Spleen (tissue), 11 donors: Measurements from ENCODE around the gene COQ8A. TPM values are rescaled to one million over a fixed set of nuclear protein-coding genes. Genes with fewer than 3 reads are reported as not detected.

ENCODE experiments used
- DNase-seq: peaks from one replicate; pipeline ENCODE4 v3.0.0-alpha.2; 2020
- H3K27ac ChIP-seq, 8 donors: fragments of 200-600 bp; sonication (generic) in 7 of 8; 1 replicate in 4 of 8; 2 replicates in 4 of 8; pipeline versions ENCODE4 v1.5.0 to v1.8.0; 2016 to 2021; ENCODE audit warnings: inconsistent platforms in 4 of 8, mild to moderate bottlenecking in 4 of 8, moderate library complexity in 1 of 8
- H3K27me3 ChIP-seq, 7 donors: fragments of 200-600 bp; sonication (generic) in 6 of 7; replicated peaks in 1 of 7; 1 replicate in 4 of 7; 2 replicates in 3 of 7; pipeline versions ENCODE4 v1.5.0 to v1.8.0; 2016 to 2021; ENCODE audit warnings: inconsistent platforms in 3 of 7, mild to moderate bottlenecking in 1 of 7
- H3K36me3 ChIP-seq, 6 donors: fragments of 200-600 bp; sonication (generic) in 5 of 6; 1 replicate in 4 of 6; 2 replicates in 2 of 6; pipeline versions ENCODE4 v1.5.0 to v1.8.0; 2016 to 2021; ENCODE audit warnings: inconsistent platforms in 2 of 6
- H3K4me1 ChIP-seq, 6 donors: fragments of 200-600 bp; sonication (generic) in 5 of 6; 1 replicate in 3 of 6; 2 replicates in 3 of 6; pipeline versions ENCODE4 v1.5.0 to v1.8.0; 2016 to 2021; ENCODE audit warnings: inconsistent platforms in 3 of 6
- H3K4me3 ChIP-seq, 8 donors: fragments of 200-600 bp; sonication (generic) in 7 of 8; 1 replicate in 4 of 8; 2 replicates in 4 of 8; pipeline versions ENCODE4 v1.5.0 to v1.8.0; 2016 to 2021; ENCODE audit warnings: inconsistent platforms in 4 of 8, mild to moderate bottlenecking in 4 of 8, moderate library complexity in 2 of 8
- H3K9me3 ChIP-seq, 8 donors: fragments of 200-600 bp; sonication (generic) in 7 of 8; 1 replicate in 4 of 8; 2 replicates in 4 of 8; pipeline versions ENCODE4 v1.5.0 to v1.8.0; 2016 to 2021; ENCODE audit warnings: inconsistent platforms in 4 of 8
- CTCF ChIP-seq, 11 experiments: fragments of 200-600 bp in 7 of 11; fragments of 450-650 bp in 4 of 11; sonication (generic) in 4 of 11; IDR thresholded peaks in 8 of 11; conservative IDR thresholded peaks in 3 of 11; 1 replicate in 7 of 11; 2 replicates in 4 of 11; pipeline versions ENCODE4 v1.4.0 to v1.8.0; 2016 to 2021; ENCODE audit warnings: antibody characterized with exemption in 11 of 11, inconsistent platforms in 4 of 11, mild to moderate bottlenecking in 1 of 11
- POLR2A ChIP-seq, 3 donors: fragments of 450-650 bp; IDR thresholded peaks; one replicate each; pipeline ENCODE4 v1.5.1; 2017; ENCODE audit warnings: antibody characterized with exemption in 3 of 3, mild to moderate bottlenecking in 1 of 3
- POLR2AphosphoS5 ChIP-seq, 3 donors: sonication (generic); formaldehyde crosslinking; IDR thresholded peaks; one replicate each; pipeline ENCODE4 v1.5.1; 2017; ENCODE audit warnings: antibody characterized with exemption in 3 of 3
- WGBS, 5 donors: extraction: QIAGEN DNeasy Blood & Tissue Kit in 3 of 5; methylation state at CpG; one replicate each; pipeline versions ENCODE4 v1.1.5 to v1.1.7; 2013 to 2018; 5-methylcytosine and 5-hydroxymethylcytosine counted together
- intact Hi-C: fragments of 100-400 bp; cut with DNase I; formaldehyde crosslinking; loops from one replicate; pipeline ENCODE4 v1.15.0; 2023; ENCODE audit warnings: low total_unique reads
- polyA plus RNA-seq, 3 donors: library from polyadenylated mRNA; stranded (reverse); fragments of 200-250 nt; gene quantifications; one replicate each; pipeline ENCODE4 v1.2.1, GENCODE V29; 2013
- total RNA-seq, 7 donors: library from RNA; depleted of rRNA in 3 of 7; stranded (reverse); fragments of >200 nt in 3 of 7; fragmentation: NEBNext Ultra II Directional in 4 of 7; extraction: Animal tissue kit (Norgen Biotek cat#: 25700) in 4 of 7; gene quantifications; one replicate each; pipeline versions ENCODE4 v1.1.0 to v1.2.1, GENCODE V29; 2016 to 2021
- donor health status: healthy with polysubstance abuse.
- donor health status: DM: no; HTN: no; CAD: no; lungs with moderate emphysema.
- donor health status: DM: no; HTN: no; CAD: no.
- donor health status: Bipolar disorder and iron deficiency.
- donor health status: healthy.
- donor health status: DM: no; HTN: no; CAD: no.
- donor health status: DM: yes; HTN: yes; CAD: no.

COQ8A gene
- total and polyA plus RNA-seq, 10 donors, result 31.0 to 59.4 (median 41.2) TPM

- H3K4me1 ChIP-seq, result peaks cover 0 to 21% (median 1%) of the 10 kb centered on the region in 6 donors
- H3K27ac ChIP-seq, result no peak overlapping the region
- peak; percentile 71 for DNase-seq
- TF ChIP-seq POLR2AphosphoS5 (IDR thresholded peaks at IDR 0.05), result peak in 2 of 3 donors; percentile 8 to 64
- TF ChIP-seq CTCF (IDR thresholded peaks at IDR 0.05 in 8 of 11, conservative IDR thresholded peaks at IDR 0.05 in 3 of 11), result no peak
- TF ChIP-seq POLR2A (IDR thresholded peaks at IDR 0.05), result no peak
- WGBS, 5 donors, result 84 to 88% (median 85%) methylated on average over 14 to 26 of the region's 26 CpGs
- H3K4me3 ChIP-seq, result no peak overlapping the region
- no peaks in the 10 kb centered on the region for H3K27me3 ChIP-seq
- peaks cover 0 to 95% (median 48%) of the 10 kb centered on the region in 6 donors for H3K36me3 ChIP-seq
- intact Hi-C loops, result no loop called here
- H3K9me3 ChIP-seq, result no peaks in the 10 kb centered on the region
These were observed 40.7 kb downstream of the COQ8A start for GRCh38 chr1:226980565-226981385.

- TF ChIP-seq POLR2A (IDR thresholded peaks at IDR 0.05) (no peak), CTCF (IDR thresholded peaks at IDR 0.05 in 8 of 11, conservative IDR thresholded peaks at IDR 0.05 in 3 of 11) (no peak), POLR2AphosphoS5 (IDR thresholded peaks at IDR 0.05) (no peak)
- Histone ChIP-seq H3K36me3 (peaks cover 0 to 100% (median 55%) of the 10 kb centered on the region in 6 donors), H3K27ac (no peak overlapping the region), H3K27me3 (no peaks in the 10 kb centered on the region), H3K4me1 (peaks cover 0 to 21% (median 1%) of the 10 kb centered on the region in 6 donors), H3K4me3 (no peak overlapping the region), H3K9me3 (no peaks in the 10 kb centered on the region)
- WGBS, 5 donors, result 85 to 95% (median 87%) methylated on average over 7 to 12 of the region's 12 CpGs
- intact Hi-C loops, result no loop called here
- peak; percentile 68 for DNase-seq
These were observed 41.3 kb downstream of the COQ8A start for GRCh38 chr1:226981386-226981817.

GRCh38 chr1:226981838-226982237, 41.7 kb downstream of the COQ8A start:
- intact Hi-C loops, result no loop called here
- DNase-seq, result peak; percentile 66
- Histone ChIP-seq H3K27me3 (no peaks in the 10 kb centered on the region), H3K4me3 (no peak overlapping the region), H3K9me3 (no peaks in the 10 kb centered on the region), H3K36me3 (peaks cover 0 to 100% (median 59%) of the 10 kb centered on the region in 6 donors), H3K27ac (no peak overlapping the region), H3K4me1 (peaks cover 0 to 24% (median 3%) of the 10 kb centered on the region in 6 donors)
- 88 to 95% (median 93%) methylated on average over 6 to 18 of the region's 18 CpGs for WGBS, 5 donors
- TF ChIP-seq POLR2A (IDR thresholded peaks at IDR 0.05) (no peak), CTCF (IDR thresholded peaks at IDR 0.05 in 8 of 11, conservative IDR thresholded peaks at IDR 0.05 in 3 of 11) (no peak), POLR2AphosphoS5 (IDR thresholded peaks at IDR 0.05) (no peak)

GRCh38 chr1:226982451-226983177, 42.5 kb downstream of the COQ8A start:
- 90 to 98% (median 96%) methylated on average over 23 to 31 of the region's 31 CpGs for WGBS, 5 donors
- Histone ChIP-seq H3K4me1 (peaks cover 0 to 32% (median 6%) of the 10 kb centered on the region in 6 donors), H3K4me3 (no peak overlapping the region), H3K36me3 (peaks cover 0 to 100% (median 64%) of the 10 kb centered on the region in 6 donors), H3K27me3 (no peaks in the 10 kb centered on the region), H3K27ac (no peak overlapping the region), H3K9me3 (no peaks in the 10 kb centered on the region)
- DNase-seq, result peak; percentile 73
- intact Hi-C loops, result no loop called here
- TF ChIP-seq CTCF (IDR thresholded peaks at IDR 0.05 in 8 of 11, conservative IDR thresholded peaks at IDR 0.05 in 3 of 11) (no peak), POLR2AphosphoS5 (IDR thresholded peaks at IDR 0.05) (no peak), POLR2A (IDR thresholded peaks at IDR 0.05) (no peak)
